Erythroblast (primary cell): ENCODE results near the gene UBASH3A.

Source experiments
- GATA1 ChIP-seq: IDR thresholded peaks from 2 replicates; pipeline ENCODE4 v1.6.1; 2011; ENCODE audit warnings: low read depth, mild to moderate bottlenecking, control low read depth, low read length, moderate library complexity
- POLR2A ChIP-seq: IDR thresholded peaks from 2 replicates; pipeline ENCODE4 v1.6.1; 2011; ENCODE audit warnings: mild to moderate bottlenecking, low read length

DNA sequence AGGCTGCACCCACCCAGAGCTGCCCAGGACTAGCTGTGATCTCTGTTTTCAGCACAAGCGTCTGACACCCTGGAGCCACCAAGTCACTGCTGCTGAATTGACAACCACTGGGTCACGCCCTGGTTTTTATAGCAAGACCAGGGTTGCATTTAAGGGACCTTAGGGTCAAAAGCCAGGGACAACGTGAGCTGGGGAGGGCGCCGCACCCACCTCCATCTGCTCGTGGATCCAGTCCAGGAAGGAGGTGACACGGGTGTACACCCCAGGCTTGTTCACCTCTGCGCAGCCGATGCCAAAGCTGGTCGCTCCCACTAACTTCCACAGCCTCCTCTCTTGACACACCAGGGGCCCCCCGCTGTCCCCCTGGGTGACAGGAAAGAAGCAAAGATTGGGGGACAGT is 28.2 kb upstream of the UBASH3A start:
- TF ChIP-seq GATA1 (no peak), POLR2A (no peak)
